HG03060 (cell line): ENCODE measurements around the gene HEXA.
"Not testable (repeated sequence)": the region's sequence is repeated elsewhere in the genome, so short reads cannot be mapped to it uniquely, and the experiment has no call there.

ENCODE experiments used
- ATAC-seq: cut with Tn5 transposase; IDR thresholded peaks from one replicate; pipeline ENCODE4 v1.9.1; 2021; ENCODE audit warnings: low read depth, moderate number of reproducible peaks; ENCODE audit not compliant: unreplicated experiment

Gene HEXA

GRCh38 chr15:72375846-72376581 is at the start of gene HEXA:
Gene HEXA (minus strand): TSS chr15:72376014. CDS start chr15:72375972, 42 bp downstream.
- ATAC-seq = peak; percentile 62

GRCh38 chr15:72423256-72423655 is 47.4 kb upstream of the HEXA start:
- no peak for ATAC-seq

- no peak for ATAC-seq
Measured at GRCh38 chr15:72421484-72421883, 45.7 kb upstream of the HEXA start.

GRCh38 chr15:72420576-72420975 is 44.8 kb upstream of the HEXA start:
- no peak for ATAC-seq

- ATAC-seq = not testable (repeated sequence)
Measured at GRCh38 chr15:72419768-72420167, 44.0 kb upstream of the HEXA start.

GRCh38 chr15:72415304-72415703 is 39.5 kb upstream of the HEXA start:
- ATAC-seq = no peak

GRCh38 chr15:72413337-72413736 is 37.5 kb upstream of the HEXA start:
- ATAC-seq = not testable (repeated sequence)

- no peak for ATAC-seq
Measured at GRCh38 chr15:72411544-72411943, 35.7 kb upstream of the HEXA start.

GRCh38 chr15:72411111-72411510 is 35.3 kb upstream of the HEXA start:
- ATAC-seq = no peak

GRCh38 chr15:72406936-72407335 is 31.1 kb upstream of the HEXA start:
- no peak for ATAC-seq

GRCh38 chr15:72404841-72405240 is 29.0 kb upstream of the HEXA start:
- no peak for ATAC-seq

- no peak for ATAC-seq
Measured at GRCh38 chr15:72404356-72404755, 28.5 kb upstream of the HEXA start.

GRCh38 chr15:72402726-72403125 is 26.9 kb upstream of the HEXA start:
- ATAC-seq = no peak

- ATAC-seq = no peak
Measured at GRCh38 chr15:72398648-72399047, 22.8 kb upstream of the HEXA start.

GRCh38 chr15:72397796-72398588 is 22.2 kb upstream of the HEXA start, which contains the start of gene TMEM202:
Gene TMEM202 (plus strand): TSS chr15:72398305. CDS start chr15:72398327, 22 bp downstream.
- no peak for ATAC-seq

GRCh38 chr15:72396331-72396730 is 20.5 kb upstream of the HEXA start:
- not testable (repeated sequence) for ATAC-seq

GRCh38 chr15:72389231-72389630 is 13.4 kb upstream of the HEXA start:
- no peak for ATAC-seq

- no peak for ATAC-seq
Measured at GRCh38 chr15:72387741-72388140, 11.9 kb upstream of the HEXA start.

- no peak for ATAC-seq
Measured at GRCh38 chr15:72382146-72382545, 6.3 kb upstream of the HEXA start.

- ATAC-seq = no peak
Measured at GRCh38 chr15:72380743-72381142, 4.9 kb upstream of the HEXA start.

- ATAC-seq = no peak
Measured at GRCh38 chr15:72379856-72380430, 4.1 kb upstream of the HEXA start.
